ENCODE results near the gene CISH.

Gene CISH

DNA sequence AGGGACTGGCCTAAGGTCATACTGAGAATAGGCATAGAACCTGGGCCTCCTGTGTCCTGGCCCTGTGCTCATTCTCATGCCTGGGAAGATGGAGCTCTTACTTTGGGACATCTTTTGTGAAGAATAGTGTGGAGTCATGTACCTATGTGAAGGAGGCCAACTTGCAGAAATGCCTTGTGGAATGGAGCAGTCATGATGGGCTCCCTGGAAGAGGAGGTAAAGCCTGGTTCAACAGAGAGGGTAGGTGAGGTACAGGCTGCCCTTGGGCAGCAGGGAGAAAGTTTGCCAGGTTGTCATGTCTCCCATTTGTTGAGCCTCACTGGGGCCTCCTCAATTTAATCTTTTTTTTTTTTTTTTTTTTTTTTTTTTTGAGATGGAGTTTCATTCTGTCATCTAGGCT is 23.5 kb upstream of the CISH start:
- DNase-seq (ENCODE audit: low spot score): no peak

DNA sequence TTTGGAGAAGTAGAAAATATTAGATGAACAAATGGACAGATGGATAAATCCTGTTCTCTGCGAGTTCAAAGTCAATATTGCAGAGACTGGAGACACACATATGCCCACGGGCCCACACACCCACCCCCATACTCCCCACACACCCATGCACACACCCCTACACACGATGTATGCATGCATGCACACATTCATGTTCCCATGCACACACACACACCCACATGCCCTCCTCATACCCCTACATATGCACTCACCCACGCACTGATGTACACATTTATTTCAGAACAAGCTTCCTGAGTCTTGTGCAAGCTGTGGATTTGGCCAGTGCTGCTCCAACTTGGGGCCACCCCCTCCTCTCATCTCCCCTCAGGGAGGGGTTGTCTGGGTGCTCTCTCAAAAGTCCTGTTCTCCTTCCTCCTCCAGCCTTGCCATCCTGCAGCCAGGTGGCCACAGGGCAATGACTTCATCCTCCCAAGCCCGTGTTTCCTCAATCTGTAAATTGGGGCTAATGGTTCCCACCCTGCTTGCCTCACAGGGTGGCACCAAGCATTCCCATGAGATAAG is 21.7 kb upstream of the CISH start:
- no peak for DNase-seq (ENCODE audit: low spot score)

DNA sequence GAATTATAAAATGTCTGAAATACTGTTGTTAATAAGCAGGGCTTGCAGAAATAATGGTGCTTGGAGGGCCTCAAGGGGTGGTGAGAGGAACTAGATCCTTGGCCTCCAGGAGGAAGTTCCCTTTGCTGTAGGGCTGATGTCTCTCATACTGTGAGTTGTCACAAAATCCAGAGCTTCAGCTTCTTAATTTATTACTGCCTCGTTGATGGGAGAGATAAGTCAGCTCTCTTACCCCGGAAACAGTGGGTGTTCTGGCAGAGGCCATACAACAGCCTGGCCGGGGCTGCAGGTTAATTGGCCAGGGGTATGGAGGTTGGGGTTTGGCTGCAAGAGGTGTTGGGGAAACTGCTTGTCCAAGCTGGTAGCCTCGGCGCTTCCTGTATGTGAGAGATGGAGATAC is 20.9 kb upstream of the CISH start:
- no peak for DNase-seq (ENCODE audit: low spot score)

DNA sequence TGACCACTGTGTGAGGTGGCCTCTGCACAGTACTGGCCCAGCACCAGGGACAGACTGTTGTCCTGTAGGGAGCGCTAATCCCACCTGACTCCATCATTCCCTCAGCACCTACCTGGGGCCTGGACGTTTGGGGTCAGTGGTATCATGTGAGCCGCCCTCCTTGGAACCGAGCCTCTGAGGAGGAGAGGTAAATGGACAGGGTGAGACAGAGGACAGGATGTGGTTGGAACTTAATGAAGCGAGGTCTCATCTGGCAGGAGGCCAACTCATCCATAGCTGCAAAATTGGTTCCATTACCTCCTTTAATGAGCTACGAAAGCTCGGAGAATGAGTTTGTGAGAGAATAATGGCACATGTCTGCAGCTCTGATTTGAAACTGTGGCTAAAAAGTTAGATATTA is 19.3 kb upstream of the CISH start:
- DNase-seq (ENCODE audit: low spot score): no peak

DNA sequence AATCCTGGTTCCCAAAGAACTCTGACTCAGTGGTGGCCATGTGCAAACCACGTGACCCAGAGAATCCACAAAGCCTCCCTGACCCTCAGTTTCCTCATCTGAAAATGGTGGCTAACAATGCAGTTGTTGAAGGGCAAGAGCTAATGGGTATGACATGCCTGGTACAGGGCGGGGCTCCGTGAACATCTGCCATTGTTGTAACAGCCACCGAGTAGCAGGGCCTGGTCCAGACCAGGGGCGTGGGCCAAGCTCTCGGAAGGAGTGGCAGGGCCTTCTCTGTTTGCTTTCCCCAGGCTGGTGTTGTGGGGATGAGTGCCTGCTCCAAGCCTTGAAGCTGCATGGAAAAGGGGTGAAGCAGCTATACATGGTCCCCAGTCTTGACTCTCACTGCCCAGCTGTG is 18.8 kb upstream of the CISH start:
- DNase-seq (ENCODE audit: low spot score): no peak

GRCh38 chr3:50628601-50629000 is 17.0 kb upstream of the CISH start:
- DNase-seq (ENCODE audit: low spot score): no peak

DNA sequence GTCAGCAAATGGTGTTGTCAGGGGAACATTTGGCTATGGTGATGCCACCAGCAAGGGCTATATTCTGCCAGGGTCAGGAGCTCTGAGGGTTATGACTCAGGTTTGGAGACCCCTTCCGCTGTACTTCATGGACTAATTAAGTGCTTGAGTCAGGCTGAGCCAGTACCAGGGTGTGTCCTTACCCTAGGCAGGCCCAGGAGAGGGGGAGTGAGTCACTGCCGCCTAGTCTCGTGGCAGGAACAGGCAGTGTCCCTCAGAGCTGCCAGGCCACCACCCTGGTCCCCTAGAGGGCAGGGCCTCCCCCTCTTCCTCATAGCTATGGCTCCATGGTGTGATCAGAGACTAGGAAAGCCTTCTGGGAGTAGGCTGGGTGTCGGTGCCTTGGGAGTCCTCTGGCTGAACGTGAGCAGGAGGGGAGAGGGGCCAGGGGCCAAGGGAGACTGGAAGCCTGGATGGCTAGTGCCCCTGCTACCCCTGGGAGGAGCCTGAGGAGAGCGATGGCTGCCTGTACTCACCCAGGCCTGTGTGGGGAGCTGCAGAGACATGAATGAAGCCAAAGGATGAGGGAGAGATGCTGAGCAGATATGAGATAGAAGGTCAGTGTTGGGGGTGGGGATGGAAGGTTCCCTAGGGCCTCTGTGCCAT is 16.0 kb upstream of the CISH start:
- peak; percentile 61 for DNase-seq (ENCODE audit: low spot score)

- DNase-seq (ENCODE audit: low spot score): no peak
Measured at GRCh38 chr3:50626401-50626800, 14.8 kb upstream of the CISH start.

DNA sequence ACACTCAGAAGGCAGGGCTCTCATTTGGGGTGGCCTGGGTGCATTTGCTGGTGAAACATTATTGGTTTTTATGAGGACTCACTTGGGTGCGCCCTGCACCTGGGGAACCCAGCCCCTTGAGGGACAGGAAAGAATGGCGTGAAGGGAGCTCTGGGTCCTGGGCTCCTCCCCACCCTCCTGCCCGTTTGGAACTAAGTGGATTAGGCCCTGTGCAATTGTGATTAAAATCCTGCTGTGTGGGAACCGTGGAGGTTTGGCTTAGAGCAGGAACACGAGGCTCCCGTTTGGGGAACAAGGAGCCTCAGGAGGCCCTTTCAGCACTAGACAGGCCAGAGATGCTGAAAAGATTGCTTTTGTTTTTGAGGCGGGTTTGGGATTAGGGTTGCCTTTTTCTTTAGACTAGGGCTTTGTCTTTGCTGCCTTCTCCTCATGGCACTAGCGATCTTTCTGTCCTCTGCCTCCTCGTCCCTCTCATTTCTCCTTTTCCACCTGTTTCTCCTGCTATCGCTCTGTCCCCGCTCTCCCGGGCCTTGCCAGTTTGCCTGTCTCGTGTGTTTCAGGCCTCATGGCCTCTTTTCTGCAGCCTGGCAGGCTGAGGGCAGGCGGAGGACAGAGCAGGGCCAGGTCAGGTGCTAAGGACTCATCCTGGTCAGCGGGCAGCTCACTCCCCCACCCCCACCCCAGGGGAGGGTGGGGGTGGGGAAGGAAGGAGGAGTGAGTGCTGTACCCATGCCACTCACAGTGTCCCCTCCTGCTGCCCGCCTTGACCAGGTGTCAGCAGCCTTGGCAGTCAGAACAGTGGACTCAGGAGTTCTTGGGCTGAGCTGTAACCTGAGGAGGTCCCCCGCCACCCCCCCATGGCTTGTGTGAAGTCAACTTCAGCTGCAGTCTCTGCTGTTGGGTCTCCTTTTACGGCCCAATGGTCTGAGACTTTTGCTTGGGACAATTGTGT is 13.9 kb upstream of the CISH start:
- DNase-seq (ENCODE audit: low spot score): no peak

DNA sequence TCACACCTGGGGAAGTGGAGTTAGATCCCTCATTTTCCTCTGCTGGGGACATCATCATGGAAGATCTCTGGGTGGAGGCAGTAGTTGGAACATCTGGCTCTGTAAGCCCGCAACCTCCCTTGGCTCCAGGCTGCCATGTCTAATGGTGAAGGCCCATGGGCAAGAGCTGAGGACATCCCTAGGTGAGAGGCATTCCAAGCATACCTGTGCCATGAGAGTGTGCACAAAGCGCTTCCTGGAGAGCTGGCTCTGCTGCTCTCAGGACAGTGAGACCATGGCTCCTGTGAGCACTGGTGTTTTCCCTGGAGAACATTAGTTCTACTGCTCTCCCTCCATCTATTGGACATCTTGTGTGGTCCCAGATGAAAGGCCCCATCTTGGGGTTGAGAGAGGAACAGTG is 13.1 kb upstream of the CISH start:
- no peak for DNase-seq (ENCODE audit: low spot score)

DNA sequence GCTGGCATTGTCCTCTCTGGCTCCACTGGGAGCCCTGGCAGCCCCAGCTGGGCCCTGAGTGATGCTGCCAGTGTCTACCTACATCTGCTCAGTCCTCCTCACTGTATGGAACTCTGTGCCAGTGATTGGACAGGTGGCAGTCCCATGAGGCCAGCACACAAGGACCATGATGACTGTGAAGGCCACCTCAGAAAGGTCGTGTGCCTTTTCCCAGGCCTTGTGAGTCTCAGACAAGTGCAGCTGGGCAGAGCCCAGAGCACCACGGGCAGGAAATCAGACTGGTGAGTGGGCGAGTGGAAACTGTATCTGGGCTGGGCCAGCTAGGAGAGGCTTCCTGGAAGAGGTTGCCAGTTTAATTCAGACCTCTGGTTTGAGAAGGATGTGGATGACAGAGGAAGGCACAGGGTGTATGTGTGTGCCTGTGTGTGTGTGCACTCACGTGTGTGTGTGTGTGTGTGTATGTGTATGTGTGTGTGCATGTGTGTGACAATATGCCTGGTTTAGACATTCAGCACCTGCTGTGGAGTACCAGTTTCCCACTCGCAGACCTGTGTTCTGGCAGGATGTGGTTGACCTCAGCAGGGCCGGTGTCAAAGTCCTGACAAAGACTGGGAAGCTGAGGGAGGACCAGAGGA is 12.4 kb upstream of the CISH start:
- no peak for DNase-seq (ENCODE audit: low spot score)

- DNase-seq (ENCODE audit: low spot score): no peak
Measured at GRCh38 chr3:50622881-50623280, 11.3 kb upstream of the CISH start.

DNA sequence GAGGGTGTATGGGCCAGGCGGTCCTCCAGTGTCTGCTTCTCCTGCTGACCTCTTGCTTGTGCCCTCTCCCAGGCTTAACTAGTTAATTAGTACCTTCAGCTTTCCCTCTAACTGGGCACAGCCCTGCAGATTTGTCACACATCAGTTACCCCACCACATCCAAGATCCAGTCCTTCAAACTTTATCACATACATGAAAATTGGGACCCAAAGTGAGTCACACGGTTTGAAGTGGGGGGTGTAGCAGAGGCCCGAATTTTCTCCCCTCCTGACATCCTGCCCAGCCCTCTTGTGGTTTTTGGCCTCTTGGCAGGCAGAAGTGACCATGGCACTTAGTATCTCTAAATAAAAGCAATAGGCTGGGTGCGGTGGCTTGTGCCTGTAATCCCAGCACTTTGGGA is 9.2 kb upstream of the CISH start:
- DNase-seq (ENCODE audit: low spot score): no peak

DNA sequence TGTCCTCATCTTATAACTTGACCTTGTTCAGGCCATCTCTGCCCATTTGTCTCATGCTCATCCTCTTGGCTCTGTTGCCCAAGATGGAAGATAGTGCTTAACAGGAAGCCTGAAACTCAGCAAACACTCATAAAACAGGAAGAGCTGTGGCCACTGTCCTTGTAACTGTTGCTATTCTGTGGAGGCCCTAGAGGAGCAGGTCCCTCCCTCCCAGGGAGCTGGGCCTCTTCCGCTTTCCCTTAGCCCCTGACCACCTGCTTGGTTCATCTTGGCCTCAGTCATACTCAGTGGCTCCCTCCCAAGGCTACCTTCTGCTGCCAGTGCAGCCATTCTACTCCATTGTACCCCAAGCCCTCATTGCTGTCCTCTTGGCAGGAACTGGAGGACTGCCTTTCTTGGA is 8.8 kb upstream of the CISH start:
- DNase-seq (ENCODE audit: low spot score): no peak

- DNase-seq (ENCODE audit: low spot score): no peak
Measured at GRCh38 chr3:50617911-50618481, 6.4 kb upstream of the CISH start.

DNA sequence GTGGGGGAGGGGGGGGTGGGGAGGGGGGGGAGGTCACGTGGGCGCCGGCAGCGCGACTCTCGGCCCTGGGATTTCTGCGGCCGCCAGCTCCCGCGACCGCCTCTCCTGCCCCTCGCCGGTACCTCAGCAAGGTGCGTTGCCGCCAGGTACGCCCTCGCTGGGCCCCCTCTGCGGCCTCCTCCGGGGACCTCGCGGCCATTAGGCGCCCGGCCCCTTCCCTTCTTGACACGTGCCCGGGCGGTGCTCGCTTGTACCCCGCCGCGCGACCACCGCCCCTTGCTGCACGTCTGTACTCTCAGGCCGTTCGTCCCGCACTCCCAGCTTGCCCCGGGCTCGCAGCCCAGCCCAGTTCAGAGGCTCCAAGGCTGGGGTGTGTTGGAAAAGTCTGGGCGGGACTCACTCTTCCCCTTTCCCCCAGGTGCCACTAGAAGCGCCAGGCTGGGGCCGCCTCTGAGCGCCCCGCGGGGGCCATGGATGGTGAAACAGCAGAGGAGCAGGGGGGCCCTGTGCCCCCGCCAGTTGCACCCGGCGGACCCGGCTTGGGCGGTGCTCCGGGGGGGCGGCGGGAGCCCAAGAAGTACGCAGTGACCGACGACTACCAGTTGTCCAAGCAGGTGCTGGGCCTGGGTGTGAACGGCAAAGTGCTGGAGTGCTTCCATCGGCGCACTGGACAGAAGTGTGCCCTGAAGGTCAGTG is 5.7 kb upstream of the CISH start, which contains the start of gene MAPKAPK3:
Gene MAPKAPK3 (plus strand): TSS at position 56 of the 696 bp plus-strand sequence. CDS start 415 bp downstream, at position 471.
- no peak for DNase-seq (ENCODE audit: low spot score)

GRCh38 chr3:50616770-50617095 is 5.2 kb upstream of the CISH start:
- DNase-seq (ENCODE audit: low spot score): peak; percentile 91

DNA sequence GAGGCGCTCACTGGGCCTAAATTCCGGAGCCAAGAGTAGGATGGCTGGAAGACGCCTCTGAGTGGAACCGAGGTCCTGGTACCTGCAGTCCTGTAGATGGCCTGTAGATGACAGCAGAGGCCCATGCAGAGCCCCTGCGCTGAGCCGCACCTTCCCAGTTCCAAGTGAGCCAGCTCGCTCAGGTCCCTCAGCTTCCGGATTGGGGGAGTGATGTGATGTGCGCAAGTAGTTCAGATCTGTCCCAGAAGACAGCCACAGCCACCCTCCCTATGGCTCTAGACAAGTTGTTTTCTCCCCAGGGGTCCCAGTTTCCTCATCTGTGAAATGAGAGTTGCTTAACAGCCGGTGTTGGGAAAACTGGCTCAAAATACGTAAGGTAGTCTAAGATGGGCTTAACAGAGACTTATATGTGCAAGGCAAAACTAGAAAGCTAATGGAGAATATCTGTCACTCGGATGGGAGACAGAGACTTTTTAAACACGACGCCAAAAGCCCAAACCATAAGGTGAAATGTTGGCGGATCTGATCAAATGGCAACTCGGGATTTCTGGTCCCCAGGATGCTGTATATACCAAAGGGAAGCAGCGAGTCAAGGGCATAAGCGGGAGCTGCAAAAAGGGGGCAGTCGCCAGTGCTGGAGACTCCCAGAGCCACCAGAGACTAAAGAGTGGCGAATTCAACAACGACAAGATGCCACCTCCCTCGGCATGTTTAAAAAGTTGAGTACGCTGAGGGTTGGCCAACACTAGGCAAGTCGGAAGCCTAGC is 4.6 kb upstream of the CISH start:
- DNase-seq (ENCODE audit: low spot score): peak; percentile 90

GRCh38 chr3:50615190-50615589 is 3.6 kb upstream of the CISH start:
- no peak for DNase-seq (ENCODE audit: low spot score)

DNA sequence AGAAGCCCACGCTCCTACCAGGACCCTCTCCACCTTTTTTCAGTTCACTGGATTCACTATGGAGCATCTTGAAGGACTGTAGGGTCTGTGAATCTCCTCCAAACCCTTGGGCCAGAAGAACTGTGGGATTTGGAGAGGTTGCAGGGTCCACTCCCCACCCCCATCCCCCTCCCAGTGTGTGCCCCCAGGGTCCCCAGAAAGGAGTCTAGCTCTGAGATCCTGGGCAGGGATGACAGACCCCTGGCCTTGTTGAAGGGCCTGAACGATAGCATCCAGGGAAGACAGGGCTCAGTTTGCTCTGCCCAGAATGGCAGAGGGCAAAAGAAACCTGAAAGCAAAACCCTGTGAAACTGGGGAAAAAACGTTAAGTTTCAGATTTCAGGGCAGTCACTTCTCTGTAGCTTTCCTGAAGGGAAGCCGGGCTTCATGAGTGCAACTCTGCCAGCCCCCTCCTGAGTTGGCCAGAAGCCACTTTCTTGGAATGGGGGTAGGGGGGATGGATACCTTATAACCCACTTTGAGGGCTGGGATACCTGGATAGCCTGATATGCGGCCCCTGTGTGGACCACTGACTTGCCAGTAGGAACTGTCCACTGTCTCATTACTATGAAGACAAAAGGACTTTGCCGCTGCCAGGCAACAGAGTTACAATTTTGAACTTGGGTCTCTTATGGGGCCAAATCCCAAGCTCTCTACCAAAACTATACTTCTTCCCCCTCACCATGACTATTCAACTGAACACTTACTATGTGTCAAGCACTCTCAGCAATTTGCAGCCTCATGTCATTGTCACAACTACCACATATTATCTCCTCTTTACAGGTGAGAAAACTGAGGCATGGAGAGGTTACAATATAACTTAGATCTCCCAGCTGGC is 1.6 kb upstream of the CISH start:
- DNase-seq (ENCODE audit: low spot score): no peak
